GM23338 (cell line): ENCODE results near the gene PPP1R36. TPM values are rescaled to one million over a fixed set of nuclear protein-coding genes. Genes with fewer than 3 reads are reported as not detected.
A peak's percentile ranks its signal among the peaks of the same experiment; 100 is the strongest.

Experiments used
- ATAC-seq: fragments of 200-7000 bp; cut with Tn5 transposase; 3 replicates; pipeline ENCODE4 v1.9.1; 2020
- DNase-seq: peaks from one replicate; pipeline ENCODE4 v3.0.0-alpha.2; 2015; ENCODE audit warnings: low spot score
- H2AFZ ChIP-seq: fragments of 200-600 bp; sonication (generic); 2 replicates; pipeline ENCODE4 v1.8.0; 2016; ENCODE audit warnings: antibody characterized with exemption, mild to moderate bottlenecking, moderate library complexity
- H3F3A ChIP-seq: fragments of 200-600 bp; sonication (generic); replicated peaks from 2 replicates; pipeline ENCODE4 v1.8.0; 2017; ENCODE audit warnings: antibody characterized with exemption, mixed run types, low read depth
- H3K27ac ChIP-seq: fragments of 200-600 bp; sonication (generic); 2 replicates; pipeline ENCODE4 v1.6.1; 2016; ENCODE audit warnings: low read depth
- H3K27me3 ChIP-seq: fragments of 200-600 bp; sonication (generic); 2 replicates; pipeline ENCODE4 v1.8.0; 2016; ENCODE audit warnings: mild to moderate bottlenecking, mixed run types, moderate library complexity; ENCODE audit not compliant: insufficient read depth
- H3K36me3 ChIP-seq: fragments of 200-600 bp; sonication (generic); 2 replicates; pipeline ENCODE4 v1.8.0; 2016; ENCODE audit warnings: mild to moderate bottlenecking; ENCODE audit not compliant: insufficient read depth
- H3K4me1 ChIP-seq: fragments of 200-600 bp; sonication (generic); 2 replicates; pipeline ENCODE4 v1.8.0; 2016; ENCODE audit warnings: mild to moderate bottlenecking, moderate library complexity; ENCODE audit not compliant: insufficient read depth
- H3K4me2 ChIP-seq: fragments of 200-600 bp; sonication (generic); 2 replicates; pipeline ENCODE4 v1.7.1; 2017; ENCODE audit warnings: mixed run types
- H3K4me3 ChIP-seq: fragments of 200-600 bp; sonication (generic); 2 replicates; pipeline ENCODE4 v1.6.1; 2016; ENCODE audit warnings: mixed run types
- H3K79me2 ChIP-seq: fragments of 200-600 bp; sonication (generic); replicated peaks from 2 replicates; pipeline ENCODE4 v1.8.0; 2017; ENCODE audit warnings: mild to moderate bottlenecking; ENCODE audit not compliant: insufficient read depth
- H3K9me2 ChIP-seq: fragments of 200-600 bp; sonication (generic); 2 replicates; pipeline ENCODE4 v1.8.0; 2017; ENCODE audit not compliant: insufficient read depth
- H4K20me1 ChIP-seq: fragments of 200-600 bp; sonication (generic); replicated peaks from 2 replicates; pipeline ENCODE4 v1.8.0; 2017; ENCODE audit warnings: mild to moderate bottlenecking; ENCODE audit not compliant: insufficient read depth
- H3K27ac Mint-ChIP-seq: 2 replicates; pipeline ENCODE4 v1.8.0; 2020; ENCODE audit warnings: inconsistent platforms, mild to moderate bottlenecking, moderate library complexity, mixed read lengths
- H3K27me3 Mint-ChIP-seq: 3 replicates; pipeline ENCODE4 v1.8.0; 2022; ENCODE audit warnings: low read depth, mild to moderate bottlenecking, moderate library complexity, mixed read lengths, inconsistent platforms; ENCODE audit not compliant: insufficient read depth, poor library complexity
- H3K36me3 Mint-ChIP-seq: 3 replicates; pipeline ENCODE4 v1.8.0; 2021; ENCODE audit warnings: low read depth, mild to moderate bottlenecking, inconsistent platforms, moderate library complexity, mixed read lengths
- H3K4me1 Mint-ChIP-seq: 3 replicates; pipeline ENCODE4 v1.8.0; 2020; ENCODE audit warnings: mild to moderate bottlenecking, inconsistent platforms, mixed read lengths
- H3K4me3 Mint-ChIP-seq: 3 replicates; pipeline ENCODE4 v1.8.0; 2021; ENCODE audit warnings: moderate library complexity, mild to moderate bottlenecking, inconsistent platforms, mixed read lengths
- H3K9me3 Mint-ChIP-seq: 3 replicates; pipeline ENCODE4 v1.8.0; 2020; ENCODE audit warnings: moderate library complexity, mild to moderate bottlenecking, inconsistent platforms, mixed read lengths
- CREB1 ChIP-seq: fragments of 250-450 bp; sonication (Bioruptor Pico); IDR thresholded peaks from 2 replicates; pipeline ENCODE4 v1.5.0; 2020; ENCODE audit warnings: low read depth, mild to moderate bottlenecking, moderate library complexity
- CTCF ChIP-seq, 2 experiments: fragments of 200-600 bp in 1 of 2; sonication (generic) in 1 of 2; conservative IDR thresholded peaks; 2 replicates each; pipeline versions ENCODE4 v1.5.1 to v1.6.1; 2016 to 2017; ENCODE audit warnings: antibody characterized with exemption in 2 of 2, low read depth in 2 of 2, mild to moderate bottlenecking in 2 of 2, moderate library complexity in 1 of 2
- ETS1 ChIP-seq: IDR thresholded peaks from 2 replicates; pipeline ENCODE4 v1.6.1; 2016; ENCODE audit warnings: antibody characterized with exemption
- EZH2 ChIP-seq: fragments of 200-600 bp; sonication (generic); IDR thresholded peaks from one replicate; pipeline ENCODE4 v1.8.0; 2017; ENCODE audit warnings: antibody characterized with exemption, mild to moderate bottlenecking, low read depth; ENCODE audit not compliant: unreplicated experiment
- JUNB ChIP-seq: IDR thresholded peaks from one replicate; pipeline ENCODE4 v1.6.1; 2016; ENCODE audit warnings: antibody characterized with exemption; ENCODE audit not compliant: unreplicated experiment
- REST ChIP-seq: IDR thresholded peaks from one replicate; pipeline ENCODE4 v1.6.1; 2018; ENCODE audit warnings: antibody characterized with exemption; ENCODE audit not compliant: unreplicated experiment
- polyA plus RNA-seq: library from polyadenylated mRNA; unstranded; fragments of >200 nt; fragmentation: Nextera tagmentation; extraction: Ambion mirVana; gene quantifications from 2 replicates; pipeline ENCODE4 v1.2.1, GENCODE V29; 2016
- total RNA-seq: library from RNA; depleted of rRNA; stranded (reverse); fragments of >200 nt; shearing (Covaris generic); gene quantifications from 2 replicates; pipeline ENCODE4 v1.2.3, GENCODE V29; 2014

The PPP1R36 gene
- total and polyA plus RNA-seq, 2 experiments from 2014 or later: 0.42 to 1.4 TPM

- Mint-ChIP-seq H3K4me1 (peaks cover 53% of the 10 kb centered on the region), H3K36me3 (no peaks in the 10 kb centered on the region; the same call in 2 of the 3 replicates), H3K9me3 (no peaks in the 10 kb centered on the region), H3K27ac (no peak overlapping the region), H3K4me3 (no peak overlapping the region), H3K27me3 (peaks cover 10% of the 10 kb centered on the region)
- Histone ChIP-seq H2AFZ (no peak overlapping the region), H3K27ac (peak overlapping the region; percentile 11), H4K20me1 (peaks cover 21% of the 10 kb centered on the region), H3K4me3 (no peak overlapping the region), H3K36me3 (no peaks in the 10 kb centered on the region), H3K27me3 (no peaks in the 10 kb centered on the region), H3K79me2 (peaks cover 89% of the 10 kb centered on the region), H3K4me1 (peaks cover 49% of the 10 kb centered on the region), H3K9me2 (no peaks in the 10 kb centered on the region), H3K4me2 (peak overlapping the region; percentile 59), H3F3A (0 out of 2 replicates have a peak, but pooled peaks cover 6% of the 10 kb centered on the region)
- ATAC-seq (peak; percentile 2; the same call in 2 of the 3 replicates), DNase-seq (peak; percentile 53)
- no peak for TF ChIP-seq CTCF (conservative IDR thresholded peaks at IDR 0.05; ENCODE audit: low read depth in 2 of 2)
- TF ChIP-seq JUNB: no peak
- no peak for TF ChIP-seq ETS1
- TF ChIP-seq REST: no peak
- TF ChIP-seq EZH2: no peak
- TF ChIP-seq CREB1 (CRISPR knock-in tag): no peak
Measured at GRCh38 chr14:64509036-64509435, 40.7 kb upstream of the PPP1R36 start.

GRCh38 chr14:64510825-64511671 is 38.7 kb upstream of the PPP1R36 start:
- Mint-ChIP-seq H3K36me3 (no peaks in the 10 kb centered on the region; the same call in 2 of the 3 replicates), H3K27ac (no peak overlapping the region), H3K27me3 (peaks cover 4% of the 10 kb centered on the region), H3K9me3 (no peaks in the 10 kb centered on the region; the same call in 2 of the 3 replicates), H3K4me3 (no peak overlapping the region), H3K4me1 (peaks cover 45% of the 10 kb centered on the region)
- Histone ChIP-seq H3K4me1 (peaks cover 45% of the 10 kb centered on the region), H2AFZ (no peak overlapping the region), H3K9me2 (no peaks in the 10 kb centered on the region), H3K4me2 (no peak overlapping the region), H3K36me3 (no peaks in the 10 kb centered on the region), H3K4me3 (no peak overlapping the region), H3K27me3 (no peaks in the 10 kb centered on the region), H3K79me2 (peaks cover 100% of the 10 kb centered on the region), H3K27ac (no peak overlapping the region), H4K20me1 (peaks cover 28% of the 10 kb centered on the region), H3F3A (0 out of 2 replicates have a peak, but pooled peaks cover 3% of the 10 kb centered on the region)
- DNase-seq (peak; percentile 85), ATAC-seq (peak; percentile 46)
- TF ChIP-seq CTCF (conservative IDR thresholded peaks at IDR 0.05; ENCODE audit: low read depth in 2 of 2) (peak; percentile 93 to 99), CREB1 (CRISPR knock-in tag) (no peak)
